SHP77 (cell line): ENCODE data around the gene NEK1.
"Not testable (repeated sequence)": the region's sequence is repeated elsewhere in the genome, so short reads cannot be mapped to it uniquely, and the experiment has no call there.

Experiments used
- DNase-seq, 2 experiments: peaks; one replicate each; lab custom pipeline; 2025; lab: John Stamatoyannopoulos, UW

NEK1 gene

GRCh38 chr4:169494234-169494633, 118.1 kb downstream of the NEK1 start:
- not testable (repeated sequence) for DNase-seq

GRCh38 chr4:169493164-169493524, 119.2 kb downstream of the NEK1 start:
- DNase-seq, result no peak

GRCh38 chr4:169492436-169493163, 119.8 kb downstream of the NEK1 start:
- DNase-seq, result peak; percentile 13 to 39

GRCh38 chr4:169491211-169491610, 121.2 kb downstream of the NEK1 start:
- no peak for DNase-seq

- no peak for DNase-seq
Measured at GRCh38 chr4:169489306-169489705, 123.1 kb downstream of the NEK1 start.

GRCh38 chr4:169485791-169486742, 126.3 kb downstream of the NEK1 start:
- DNase-seq, result peak; percentile 14 to 36

- DNase-seq, result no peak
Measured at GRCh38 chr4:169485086-169485485, 127.3 kb downstream of the NEK1 start.

GRCh38 chr4:169484485-169484884, 127.9 kb downstream of the NEK1 start:
- peak in 1 of 2 experiments; percentile 7 for DNase-seq

GRCh38 chr4:169464080-169464479, 148.3 kb downstream of the NEK1 start:
- no peak for DNase-seq

GRCh38 chr4:169460081-169460480, 152.3 kb downstream of the NEK1 start:
- no peak for DNase-seq

- no peak for DNase-seq
Measured at GRCh38 chr4:169458575-169458974, 153.8 kb downstream of the NEK1 start.

GRCh38 chr4:169452644-169453043, 159.7 kb downstream of the NEK1 start:
- not testable (repeated sequence) for DNase-seq

- DNase-seq, result not testable (repeated sequence)
Measured at GRCh38 chr4:169448935-169449334, 163.4 kb downstream of the NEK1 start.

GRCh38 chr4:169446824-169447223, 165.6 kb downstream of the NEK1 start:
- no peak for DNase-seq

GRCh38 chr4:169443748-169444147, 168.6 kb downstream of the NEK1 start:
- no peak for DNase-seq

GRCh38 chr4:169440446-169440845, 171.9 kb downstream of the NEK1 start:
- DNase-seq, result no peak

- DNase-seq, result no peak
Measured at GRCh38 chr4:169439244-169439643, 173.1 kb downstream of the NEK1 start.

- no peak for DNase-seq
Measured at GRCh38 chr4:169438057-169438480, 174.3 kb downstream of the NEK1 start.

GRCh38 chr4:169437299-169438047, 174.9 kb downstream of the NEK1 start:
- DNase-seq, result no peak

GRCh38 chr4:169436734-169437133, 175.6 kb downstream of the NEK1 start:
- no peak for DNase-seq

- no peak for DNase-seq
Measured at GRCh38 chr4:169428376-169428775, 184.0 kb downstream of the NEK1 start.

- DNase-seq, result not testable (repeated sequence)
Measured at GRCh38 chr4:169427727-169428126, 184.7 kb downstream of the NEK1 start.
